Measurements from ENCODE around the gene C1QTNF1.

GRCh38 chr17:79042421-79043190, 18.6 kb downstream of the C1QTNF1 start:
- TF ChIP-seq, protein P1, sequence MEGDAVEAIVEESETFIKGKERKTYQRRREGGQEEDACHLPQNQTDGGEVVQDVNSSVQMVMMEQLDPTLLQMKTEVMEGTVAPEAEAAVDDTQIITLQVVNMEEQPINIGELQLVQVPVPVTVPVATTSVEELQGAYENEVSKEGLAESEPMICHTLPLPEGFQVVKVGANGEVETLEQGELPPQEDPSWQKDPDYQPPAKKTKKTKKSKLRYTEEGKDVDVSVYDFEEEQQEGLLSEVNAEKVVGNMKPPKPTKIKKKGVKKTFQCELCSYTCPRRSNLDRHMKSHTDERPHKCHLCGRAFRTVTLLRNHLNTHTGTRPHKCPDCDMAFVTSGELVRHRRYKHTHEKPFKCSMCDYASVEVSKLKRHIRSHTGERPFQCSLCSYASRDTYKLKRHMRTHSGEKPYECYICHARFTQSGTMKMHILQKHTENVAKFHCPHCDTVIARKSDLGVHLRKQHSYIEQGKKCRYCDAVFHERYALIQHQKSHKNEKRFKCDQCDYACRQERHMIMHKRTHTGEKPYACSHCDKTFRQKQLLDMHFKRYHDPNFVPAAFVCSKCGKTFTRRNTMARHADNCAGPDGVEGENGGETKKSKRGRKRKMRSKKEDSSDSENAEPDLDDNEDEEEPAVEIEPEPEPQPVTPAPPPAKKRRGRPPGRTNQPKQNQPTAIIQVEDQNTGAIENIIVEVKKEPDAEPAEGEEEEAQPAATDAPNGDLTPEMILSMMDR (conservative IDR thresholded peaks at IDR 0.05; ENCODE audit: low read depth, low read length): peak; percentile 94
- TF ChIP-seq EZH2 (IDR thresholded peaks at IDR 0.05; ENCODE audit: borderline replicate concordance, low read depth, low read length, poor library complexity, severe bottlenecking): no peak
